ENCODE data around the gene TRAK2. TPM values are rescaled to one million over a fixed set of nuclear protein-coding genes. Genes with fewer than 3 reads are reported as not detected.

Gene TRAK2
- total RNA-seq, 4 donors from 2014 or later = 41.5 to 78.9 (median 54.5) TPM

GRCh38 chr2:201448061-201448460 is 3.2 kb downstream of the TRAK2 start:
- H3K9me3 ChIP-seq = no peaks in the 10 kb centered on the region
- peak overlapping the region in 1 of 4 donors; percentile 9 for H3K4me3 ChIP-seq
- intact Hi-C loops (cut with DNase I; ENCODE audit: low total_unique reads) (no loop called here), in situ Hi-C loops (cut with MboI; ENCODE audit: low pct_ligation_motif_present in 1 of 4, low pct_unique_long_range_greater_than_20kb in 1 of 4, low sequenced_read_pairs in 3 of 4) (no loop called here)
- no peak for TF ChIP-seq EP300 (IDR thresholded peaks at IDR 0.05; ENCODE audit: low read depth)
- peak in 1 of 3 donors; percentile 39 for TF ChIP-seq POLR2AphosphoS5 (IDR thresholded peaks at IDR 0.05)
- H3K27ac ChIP-seq = peak overlapping the region; percentile 68 to 95 (median 84)
- WGBS, 2 donors (ENCODE audit: low coverage in 1 of 2) = 38% methylated on average over 1 of the region's 1 CpG; no CpG with 5 or more reads in 1 of the 2 donors
- DNase-seq = no peak
- H3K36me3 ChIP-seq = no peaks in the 10 kb centered on the region
- no peaks in the 10 kb centered on the region for H3K27me3 ChIP-seq
- H3K4me1 ChIP-seq = peaks cover 21 to 72% (median 37%) of the 10 kb centered on the region in 4 donors

- WGBS, 2 donors (ENCODE audit: low coverage in 1 of 2) = 93 to 100% methylated on average over 1 of the region's 1 CpG
- Histone ChIP-seq H3K36me3 (no peaks in the 10 kb centered on the region), H3K4me3 (no peak overlapping the region), H3K4me1 (peaks cover 21 to 63% (median 35%) of the 10 kb centered on the region in 4 donors), H3K9me3 (no peaks in the 10 kb centered on the region), H3K27me3 (no peaks in the 10 kb centered on the region), H3K27ac (peak overlapping the region in 2 of 4 donors; percentile 91 to 95)
- DNase-seq = no peak
- in situ Hi-C loops (cut with MboI; ENCODE audit: low pct_ligation_motif_present in 1 of 4, low pct_unique_long_range_greater_than_20kb in 1 of 4, low sequenced_read_pairs in 3 of 4) (no loop called here), intact Hi-C loops (cut with DNase I; ENCODE audit: low total_unique reads) (no loop called here)
- TF ChIP-seq CTCF (IDR thresholded peaks at IDR 0.05) (no peak), EP300 (IDR thresholded peaks at IDR 0.05; ENCODE audit: low read depth) (no peak), POLR2AphosphoS5 (IDR thresholded peaks at IDR 0.05) (no peak), POLR2A (IDR thresholded peaks at IDR 0.05) (no peak)
Measured at GRCh38 chr2:201447086-201447485, 4.2 kb downstream of the TRAK2 start.

- TF ChIP-seq CTCF (IDR thresholded peaks at IDR 0.05) (no peak), EP300 (IDR thresholded peaks at IDR 0.05; ENCODE audit: low read depth) (no peak), POLR2A (IDR thresholded peaks at IDR 0.05) (no peak), POLR2AphosphoS5 (IDR thresholded peaks at IDR 0.05) (peak in 1 of 3 donors; percentile 45)
- in situ Hi-C loops (cut with MboI; ENCODE audit: low pct_ligation_motif_present in 1 of 4, low pct_unique_long_range_greater_than_20kb in 1 of 4, low sequenced_read_pairs in 3 of 4) = no loop called here
- 68 to 92% methylated on average over 3 of the region's 3 CpGs for whole genome bisulfite sequencing, 2 donors (ENCODE audit: low coverage in 1 of 2)
- intact Hi-C loops (cut with DNase I; ENCODE audit: low total_unique reads) = no loop called here
- DNase-seq = no peak
- peaks cover 17 to 74% (median 41%) of the 10 kb centered on the region in 4 donors for H3K4me1 ChIP-seq
- H3K36me3 ChIP-seq = no peaks in the 10 kb centered on the region
- H3K27me3 ChIP-seq = no peaks in the 10 kb centered on the region
- no peaks in the 10 kb centered on the region for H3K9me3 ChIP-seq
- no peak overlapping the region for H3K27ac ChIP-seq
- H3K4me3 ChIP-seq = no peak overlapping the region
Measured at GRCh38 chr2:201444746-201445465, 6.4 kb downstream of the TRAK2 start.

- H3K36me3 ChIP-seq = no peaks in the 10 kb centered on the region
- no peak for DNase-seq
- no peaks in the 10 kb centered on the region for H3K9me3 ChIP-seq
- in situ Hi-C loops (cut with MboI; ENCODE audit: low pct_ligation_motif_present in 1 of 4, low pct_unique_long_range_greater_than_20kb in 1 of 4, low sequenced_read_pairs in 3 of 4) (no loop called here), intact Hi-C loops (cut with DNase I; ENCODE audit: low total_unique reads) (no loop called here)
- peaks cover 7 to 57% (median 20%) of the 10 kb centered on the region in 4 donors for H3K4me1 ChIP-seq
- H3K4me3 ChIP-seq = no peak overlapping the region
- TF ChIP-seq CTCF (IDR thresholded peaks at IDR 0.05) (no peak), EP300 (IDR thresholded peaks at IDR 0.05; ENCODE audit: low read depth) (no peak), POLR2AphosphoS5 (IDR thresholded peaks at IDR 0.05) (no peak), POLR2A (IDR thresholded peaks at IDR 0.05) (no peak)
- 67 to 82% methylated on average over 2 to 7 of the region's 7 CpGs for WGBS, 2 donors (ENCODE audit: low coverage in 1 of 2)
- H3K27ac ChIP-seq = peak overlapping the region in 1 of 4 donors; percentile 68
- H3K27me3 ChIP-seq = no peaks in the 10 kb centered on the region
Measured at GRCh38 chr2:201441409-201441808, 9.8 kb downstream of the TRAK2 start.
